HEK293 (cell line): ENCODE measurements around the gene TMCO5A.
A peak's percentile ranks its signal among the peaks of the same experiment; 100 is the strongest.

Source experiments
- CTCF ChIA-PET: fragments of 350-600 bp; formaldehyde crosslinking; extraction: SDS; loops from one replicate; lab custom pipeline; 2021; ENCODE audit warnings: antibody characterized with exemption; lab: Yijun Ruan, JAX
- POLR2A ChIA-PET: fragments of 300-600 bp; formaldehyde crosslinking; extraction: SDS; loops from one replicate; lab custom pipeline; 2020; ENCODE audit warnings: antibody characterized with exemption, inconsistent platforms; lab: Yijun Ruan, JAX
- H3K27ac ChIP-seq: fragments of 200-500 bp; sonication (Bioruptor generic); 2 replicates; pipeline ENCODE4 v1.5.1; 2014; ENCODE audit warnings: low read depth, low read length, control low read depth, inconsistent platforms; ENCODE audit errors: extremely low read depth
- H3K36me3 ChIP-seq, 2 experiments: fragments of 200-500 bp in 1 of 2; sonication (Bioruptor generic) in 1 of 2; 1 replicate in 1 of 2; 2 replicates in 1 of 2; pipeline ENCODE4 v1.5.1; 2014 to 2017; ENCODE audit warnings: inconsistent platforms in 2 of 2, low read length in 2 of 2; ENCODE audit not compliant: control insufficient read depth in 2 of 2, insufficient read depth in 1 of 2
- H3K4me1 ChIP-seq: fragments of 200-500 bp; sonication (Bioruptor generic); 2 replicates; pipeline ENCODE4 v1.5.1; 2014; ENCODE audit warnings: mild to moderate bottlenecking, low read length, inconsistent platforms; ENCODE audit not compliant: control insufficient read depth, insufficient read depth
- H3K4me3 ChIP-seq: 2 replicates; pipeline ENCODE4 v1.5.1; 2011; ENCODE audit warnings: low read depth, mild to moderate bottlenecking, control low read depth, low read length, moderate library complexity
- H3K9me3 ChIP-seq: fragments of 200-500 bp; sonication (Bioruptor generic); 2 replicates; pipeline ENCODE4 v1.5.1; 2014; ENCODE audit warnings: low read depth, low read length, inconsistent platforms; ENCODE audit not compliant: control insufficient read depth, insufficient read depth
- CTCF ChIP-seq: fragments of 450-650 bp; formaldehyde crosslinking; IDR thresholded peaks from 2 replicates; pipeline ENCODE4 v1.5.1; 2016; ENCODE audit warnings: missing biosample characterization, missing genetic modification characterization
- EGR2 ChIP-seq: fragments of 450-650 bp; formaldehyde crosslinking; IDR thresholded peaks from 2 replicates; pipeline ENCODE4 v1.5.1; 2016; ENCODE audit warnings: low read depth, missing biosample characterization, missing genetic modification characterization
- KLF10 ChIP-seq: fragments of 450-650 bp; IDR thresholded peaks from 2 replicates; pipeline ENCODE4 v1.5.1; 2018; ENCODE audit warnings: missing biosample characterization, mild to moderate bottlenecking, missing genetic modification characterization
- SP7 ChIP-seq: fragments of 450-650 bp; formaldehyde crosslinking; IDR thresholded peaks from 2 replicates; pipeline ENCODE4 v1.5.1; 2016; ENCODE audit warnings: missing biosample characterization, missing genetic modification characterization
- ZNF114 ChIP-seq: fragments of 450-650 bp; formaldehyde crosslinking; IDR thresholded peaks from 2 replicates; pipeline ENCODE4 v1.5.0; 2017; ENCODE audit warnings: missing biosample characterization, missing genetic modification characterization
- ZNF155 ChIP-seq: fragments of 450-650 bp; formaldehyde crosslinking; IDR thresholded peaks from 2 replicates; pipeline ENCODE4 v1.5.1; 2016; ENCODE audit warnings: missing biosample characterization, missing genetic modification characterization
- ZNF354C ChIP-seq: fragments of 450-650 bp; formaldehyde crosslinking; IDR thresholded peaks from 2 replicates; pipeline ENCODE4 v1.5.1; 2016; ENCODE audit warnings: missing biosample characterization, missing genetic modification characterization, low read depth, borderline replicate concordance
- ZNF398 ChIP-seq: fragments of 450-650 bp; formaldehyde crosslinking; IDR thresholded peaks from 2 replicates; pipeline ENCODE4 v1.5.1; 2017; ENCODE audit warnings: missing biosample characterization, missing genetic modification characterization
- ZNF654 ChIP-seq: fragments of 450-650 bp; formaldehyde crosslinking; IDR thresholded peaks from 2 replicates; pipeline ENCODE4 v1.5.1; 2016; ENCODE audit warnings: low read depth, missing biosample characterization, missing genetic modification characterization
- ZNF664 ChIP-seq: fragments of 450-650 bp; formaldehyde crosslinking; IDR thresholded peaks from 2 replicates; pipeline ENCODE4 v1.5.1; 2016; ENCODE audit warnings: missing biosample characterization, missing genetic modification characterization
- ZNF707 ChIP-seq: fragments of 450-650 bp; formaldehyde crosslinking; IDR thresholded peaks from 2 replicates; pipeline ENCODE4 v1.5.1; 2016; ENCODE audit warnings: missing biosample characterization, missing genetic modification characterization

Gene TMCO5A

GRCh38 chr15:37995461-37996347, 61.3 kb downstream of the TMCO5A start:
- H3K36me3 ChIP-seq = no peaks in the 10 kb centered on the region
- CTCF ChIA-PET = interaction anchor here (0.6 to 1.7 kb wide), 16 partner anchors 9 to 704 kb away, joined by 3 to 8 read pairs (median 4); no protein-coding TSS in a partner anchor
- no peaks in the 10 kb centered on the region for H3K9me3 ChIP-seq
- no peaks in the 10 kb centered on the region for H3K4me1 ChIP-seq
- no peak overlapping the region for H3K4me3 ChIP-seq
- TF ChIP-seq ZNF664 = no peak
- no peak for TF ChIP-seq ZNF398 (tag by site-specific recombination)
- no peak for TF ChIP-seq SP7 (tag by site-specific recombination)
- peak; percentile 36; the same call in 1 of the 2 replicates for TF ChIP-seq CTCF (tag by site-specific recombination)
- no peak for TF ChIP-seq EGR2 (tag by site-specific recombination)
- no peak for TF ChIP-seq ZNF114 (tag by site-specific recombination)
- TF ChIP-seq ZNF707 (tag by site-specific recombination) = no peak
- TF ChIP-seq ZNF155 (tag by site-specific recombination) = no peak
- TF ChIP-seq KLF10 (tag by site-specific recombination) = no peak
- TF ChIP-seq ZNF354C (tag by site-specific recombination) = no peak
- peak; percentile 97 for TF ChIP-seq ZNF654
- no peak overlapping the region for H3K27ac ChIP-seq
- POLR2A ChIA-PET = no interaction called here
